Natural killer cell (primary cell): ENCODE data around the gene TMEM91. TPM values are rescaled to one million over a fixed set of nuclear protein-coding genes. Genes with fewer than 3 reads are reported as not detected.

Source experiments
- ATAC-seq, 3 donors: fragments of 150-1000 bp in 2 of 3; fragments of 200-7000 bp in 1 of 3; cut with Tn5 transposase; 1 replicate in 1 of 3; 2 replicates in 2 of 3; pipeline ENCODE4 v1.10.0; 2021; ENCODE audit warnings: mild to moderate bottlenecking in 2 of 3, moderate library complexity in 2 of 3
- DNase-seq, 2 donors: peaks; one replicate each; pipeline versions ENCODE4 v3.0.0 to v3.0.0-alpha.2; 2013 to 2021; ENCODE audit warnings: mixed read lengths in 1 of 2
- H3K27ac ChIP-seq: one replicate; pipeline ENCODE4 v1.5.1; 2013; ENCODE audit warnings: mild to moderate bottlenecking, low read length
- H3K27me3 ChIP-seq: one replicate; pipeline ENCODE4 v1.6.1; 2013; ENCODE audit warnings: low read length; ENCODE audit not compliant: control insufficient read depth, insufficient read depth
- H3K36me3 ChIP-seq: one replicate; pipeline ENCODE4 v1.6.1; 2013; ENCODE audit warnings: low read length; ENCODE audit not compliant: control insufficient read depth, insufficient read depth
- H3K4me1 ChIP-seq: one replicate; pipeline ENCODE4 v1.6.1; 2013; ENCODE audit warnings: low read length; ENCODE audit not compliant: control insufficient read depth, insufficient read depth
- H3K4me3 ChIP-seq: one replicate; pipeline ENCODE4 v1.5.1; 2013; ENCODE audit warnings: low read length
- H3K9me3 ChIP-seq: one replicate; pipeline ENCODE4 v1.6.1; 2013; ENCODE audit warnings: low read length; ENCODE audit not compliant: control insufficient read depth, insufficient read depth
- H3K27ac Mint-ChIP-seq, 2 donors: one replicate each; pipeline ENCODE4 v1.8.0; 2022; ENCODE audit warnings: mild to moderate bottlenecking in 2 of 2, mixed read lengths in 2 of 2, moderate library complexity in 1 of 2
- H3K27me3 Mint-ChIP-seq, 2 donors: one replicate each; pipeline ENCODE4 v1.8.0; 2022; ENCODE audit warnings: low read depth in 2 of 2, mixed read lengths in 2 of 2
- H3K36me3 Mint-ChIP-seq: one replicate; pipeline ENCODE4 v1.8.0; 2022; ENCODE audit warnings: mixed read lengths
- H3K4me1 Mint-ChIP-seq, 2 donors: one replicate each; pipeline ENCODE4 v1.8.0; 2022; ENCODE audit warnings: mixed read lengths in 2 of 2
- H3K4me3 Mint-ChIP-seq: one replicate; pipeline ENCODE4 v1.8.0; 2022; ENCODE audit warnings: mild to moderate bottlenecking, moderate library complexity, mixed read lengths
- H3K9me3 Mint-ChIP-seq, 2 donors: one replicate each; pipeline ENCODE4 v1.8.0; 2022; ENCODE audit warnings: mixed read lengths in 2 of 2
- WGBS: methylation state at CpG from one replicate; pipeline ENCODE4 v1.1.7; 2013; ENCODE audit warnings: missing lambda C conversion rate; ENCODE audit not compliant: insufficient coverage; 5-methylcytosine and 5-hydroxymethylcytosine counted together
- intact Hi-C: fragments of 100-400 bp; cut with micrococcal nuclease; formaldehyde crosslinking; loops from one replicate; pipeline ENCODE4 v1.14.2; 2022
- total RNA-seq, 4 donors: library from RNA; stranded (reverse); fragments of 120-200 nt in 1 of 4; gene quantifications; one replicate each; pipeline versions ENCODE4 v1.2.3 to v1.2.4, GENCODE V29; 2013 to 2022
- TF ChIP-seq, protein P1 (sequence below): fragments of 200-600 bp; IDR thresholded peaks from one replicate; pipeline ENCODE4 v1.8.0; 2022; ENCODE audit warnings: antibody characterized with exemption

The TMEM91 gene
- total RNA-seq, 3 donors from 2014 or later (not counting 1 experiment from before 2014, with no cell fraction given) = 13.6 to 22.8 (median 20.8) TPM

- peak; percentile 92 to 94 for DNase-seq
- Histone ChIP-seq H3K4me1 (peaks cover 65% of the 10 kb centered on the region), H3K27ac (peak overlapping the region; percentile 90), H3K9me3 (no peaks in the 10 kb centered on the region), H3K36me3 (peaks cover 12% of the 10 kb centered on the region), H3K4me3 (peak overlapping the region; percentile 90), H3K27me3 (no peaks in the 10 kb centered on the region)
- peak overlapping the region; percentile 93 for H3K4me3 Mint-ChIP-seq
- H3K27me3 Mint-ChIP-seq = peaks cover 0 to 2% of the 10 kb centered on the region in 2 donors
- TF ChIP-seq, protein P1, sequence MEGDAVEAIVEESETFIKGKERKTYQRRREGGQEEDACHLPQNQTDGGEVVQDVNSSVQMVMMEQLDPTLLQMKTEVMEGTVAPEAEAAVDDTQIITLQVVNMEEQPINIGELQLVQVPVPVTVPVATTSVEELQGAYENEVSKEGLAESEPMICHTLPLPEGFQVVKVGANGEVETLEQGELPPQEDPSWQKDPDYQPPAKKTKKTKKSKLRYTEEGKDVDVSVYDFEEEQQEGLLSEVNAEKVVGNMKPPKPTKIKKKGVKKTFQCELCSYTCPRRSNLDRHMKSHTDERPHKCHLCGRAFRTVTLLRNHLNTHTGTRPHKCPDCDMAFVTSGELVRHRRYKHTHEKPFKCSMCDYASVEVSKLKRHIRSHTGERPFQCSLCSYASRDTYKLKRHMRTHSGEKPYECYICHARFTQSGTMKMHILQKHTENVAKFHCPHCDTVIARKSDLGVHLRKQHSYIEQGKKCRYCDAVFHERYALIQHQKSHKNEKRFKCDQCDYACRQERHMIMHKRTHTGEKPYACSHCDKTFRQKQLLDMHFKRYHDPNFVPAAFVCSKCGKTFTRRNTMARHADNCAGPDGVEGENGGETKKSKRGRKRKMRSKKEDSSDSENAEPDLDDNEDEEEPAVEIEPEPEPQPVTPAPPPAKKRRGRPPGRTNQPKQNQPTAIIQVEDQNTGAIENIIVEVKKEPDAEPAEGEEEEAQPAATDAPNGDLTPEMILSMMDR = no peak
- peaks cover 7% of the 10 kb centered on the region for H3K36me3 Mint-ChIP-seq
- H3K4me1 Mint-ChIP-seq = peaks cover 54 to 66% of the 10 kb centered on the region in 2 donors
- peak overlapping the region; percentile 90 to 96 for H3K27ac Mint-ChIP-seq
- under 1% methylated on average over 58 of the region's 58 CpGs for WGBS
- intact Hi-C loops = loop anchor here (1.0 to 5.0 kb wide), 4 partner anchors 23 to 88 kb away; partner anchors contain the start of genes BCKDHA and EXOSC5
- H3K9me3 Mint-ChIP-seq = no peaks in the 10 kb centered on the region
- ATAC-seq = peak; percentile 56 to 76 (median 67)
Measured at GRCh38 chr19:41351339-41352245, 24.7 kb upstream of the TMEM91 start.

- DNase-seq = no peak
- Mint-ChIP-seq H3K9me3 (no peaks in the 10 kb centered on the region), H3K27me3 (peaks cover 0 to 2% of the 10 kb centered on the region in 2 donors), H3K36me3 (peaks cover 7% of the 10 kb centered on the region), H3K27ac (peak overlapping the region; percentile 90 to 96), H3K4me1 (peaks cover 56 to 71% of the 10 kb centered on the region in 2 donors), H3K4me3 (peak overlapping the region; percentile 93)
- Histone ChIP-seq H3K36me3 (peaks cover 7% of the 10 kb centered on the region), H3K9me3 (no peaks in the 10 kb centered on the region), H3K4me3 (peak overlapping the region; percentile 90), H3K27me3 (no peaks in the 10 kb centered on the region), H3K4me1 (peaks cover 67% of the 10 kb centered on the region), H3K27ac (peak overlapping the region; percentile 90)
- ATAC-seq = no peak
- 0% methylated on average over 10 of the region's 12 CpGs for WGBS
- TF ChIP-seq, protein P1 = no peak
- intact Hi-C loops = loop anchor here (1.0 to 5.0 kb wide), 2 partner anchors 45 to 89 kb away; no protein-coding TSS in a partner anchor
Measured at GRCh38 chr19:41352279-41352608, 24.1 kb upstream of the TMEM91 start.

DNA sequence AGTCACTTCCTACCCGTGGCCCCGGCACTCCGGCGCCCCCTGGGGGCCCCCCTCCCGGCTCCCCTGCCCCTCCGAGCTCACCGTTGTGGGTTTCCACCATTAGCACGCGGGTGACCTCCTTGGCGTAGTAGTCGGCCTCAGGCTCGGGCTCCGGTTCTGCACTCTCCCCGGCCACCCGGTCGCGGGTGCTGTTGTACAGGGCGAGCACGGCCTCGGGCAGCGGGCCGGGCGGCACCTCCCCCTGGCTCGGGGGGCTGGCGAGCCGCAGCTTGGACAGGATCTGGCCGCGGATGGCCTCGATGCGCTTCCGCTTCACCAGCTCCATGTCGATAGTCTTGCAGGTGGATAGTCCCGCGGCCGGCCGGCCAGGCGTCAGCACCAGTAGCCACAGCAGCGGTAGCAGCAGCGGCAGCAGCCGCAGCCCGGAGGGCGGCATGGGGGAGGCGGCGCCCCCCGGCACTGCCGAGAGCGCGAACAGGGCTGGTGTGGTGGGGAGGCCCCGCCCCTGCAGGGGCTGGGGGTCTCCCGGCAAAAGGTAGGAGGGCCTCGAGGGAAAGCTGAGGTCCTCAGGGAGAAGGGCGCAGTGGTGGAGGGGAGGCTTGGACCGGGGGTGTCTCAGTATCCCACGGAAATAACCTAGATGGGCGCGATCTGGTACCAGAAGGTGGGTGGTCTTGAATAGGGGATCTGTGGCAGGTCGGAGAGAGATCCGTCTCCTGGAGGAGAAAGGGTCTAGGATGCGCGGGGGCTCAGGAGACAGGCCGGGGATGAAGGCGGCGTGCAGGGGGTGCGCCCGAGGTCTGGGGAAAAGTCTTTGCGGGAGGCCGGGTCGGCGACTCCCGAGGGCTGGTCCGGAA is 23.5 kb upstream of the TMEM91 start:
- peak overlapping the region; percentile 90 to 96 for H3K27ac Mint-ChIP-seq
- peak overlapping the region; percentile 93 for H3K4me3 Mint-ChIP-seq
- peaks cover 57 to 77% of the 10 kb centered on the region in 2 donors for H3K4me1 Mint-ChIP-seq
- H3K36me3 Mint-ChIP-seq = peaks cover 7% of the 10 kb centered on the region
- H3K27ac ChIP-seq = peak overlapping the region; percentile 90
- no peaks in the 10 kb centered on the region for H3K27me3 ChIP-seq
- H3K9me3 ChIP-seq = no peaks in the 10 kb centered on the region
- peak overlapping the region; percentile 90 for H3K4me3 ChIP-seq
- WGBS = under 1% methylated on average over 71 of the region's 71 CpGs
- intact Hi-C loops = loop anchor here (1.0 to 5.0 kb wide), 2 partner anchors 46 to 90 kb away; no protein-coding TSS in a partner anchor
- TF ChIP-seq, protein P1 = peak; percentile 66
- H3K27me3 Mint-ChIP-seq = peaks cover 0 to 2% of the 10 kb centered on the region in 2 donors
- ATAC-seq (peak; percentile 6 to 15 (median 9)), DNase-seq (peak; percentile 81 to 85)
- peaks cover 66% of the 10 kb centered on the region for H3K4me1 ChIP-seq
- H3K36me3 ChIP-seq = peaks cover 4% of the 10 kb centered on the region
- no peaks in the 10 kb centered on the region for H3K9me3 Mint-ChIP-seq
